WTC11 (cell line): ENCODE data around the gene PPP1R3D.

Experiments
- CTCF ChIP-seq: fragments of 200-600 bp; IDR thresholded peaks from 2 replicates; pipeline ENCODE4 v1.8.0; 2022; ENCODE audit warnings: antibody characterized with exemption
- E2F1 ChIP-seq: sonication (generic); formaldehyde crosslinking; IDR thresholded peaks from 2 replicates; pipeline ENCODE4 v1.8.0; 2022; ENCODE audit warnings: mild to moderate bottlenecking, missing genetic modification reagents
- ELF4 ChIP-seq: sonication (generic); formaldehyde crosslinking; IDR thresholded peaks from 2 replicates; pipeline ENCODE4 v1.8.1; 2022; ENCODE audit warnings: low read depth, mild to moderate bottlenecking, moderate library complexity, missing genetic modification reagents
- GABPB1 ChIP-seq: sonication (generic); formaldehyde crosslinking; IDR thresholded peaks from 2 replicates; pipeline ENCODE4 v1.8.1; 2023; ENCODE audit warnings: mild to moderate bottlenecking, missing genetic modification reagents
- NFYB ChIP-seq: sonication (generic); formaldehyde crosslinking; conservative IDR thresholded peaks from 2 replicates; pipeline ENCODE4 v1.8.0; 2022; ENCODE audit warnings: low read depth, missing genetic modification reagents
- PREB ChIP-seq: sonication (generic); formaldehyde crosslinking; IDR thresholded peaks from 2 replicates; pipeline ENCODE4 v1.8.1; 2022; ENCODE audit warnings: mild to moderate bottlenecking, missing genetic modification reagents, moderate library complexity, borderline replicate concordance
- ZMAT4 ChIP-seq: fragments of 250-450 bp; sonication (Bioruptor Pico); IDR thresholded peaks from 2 replicates; pipeline ENCODE4 v1.9.0; 2021; ENCODE audit warnings: mild to moderate bottlenecking
- ZNF396 ChIP-seq: fragments of 250-450 bp; sonication (Bioruptor Pico); IDR thresholded peaks from 2 replicates; pipeline ENCODE4 v1.8.0; 2021; ENCODE audit warnings: mild to moderate bottlenecking, moderate library complexity, borderline replicate concordance
- TF ChIP-seq, protein P1 (sequence below): sonication (generic); formaldehyde crosslinking; conservative IDR thresholded peaks from 2 replicates; pipeline ENCODE4 v1.8.1; 2022; ENCODE audit warnings: mild to moderate bottlenecking, missing genetic modification reagents
- TF ChIP-seq, protein P2 (sequence below): sonication (generic); formaldehyde crosslinking; IDR thresholded peaks from 2 replicates; pipeline ENCODE4 v1.8.1; 2022; ENCODE audit warnings: mild to moderate bottlenecking, moderate library complexity, missing genetic modification reagents

DNA sequence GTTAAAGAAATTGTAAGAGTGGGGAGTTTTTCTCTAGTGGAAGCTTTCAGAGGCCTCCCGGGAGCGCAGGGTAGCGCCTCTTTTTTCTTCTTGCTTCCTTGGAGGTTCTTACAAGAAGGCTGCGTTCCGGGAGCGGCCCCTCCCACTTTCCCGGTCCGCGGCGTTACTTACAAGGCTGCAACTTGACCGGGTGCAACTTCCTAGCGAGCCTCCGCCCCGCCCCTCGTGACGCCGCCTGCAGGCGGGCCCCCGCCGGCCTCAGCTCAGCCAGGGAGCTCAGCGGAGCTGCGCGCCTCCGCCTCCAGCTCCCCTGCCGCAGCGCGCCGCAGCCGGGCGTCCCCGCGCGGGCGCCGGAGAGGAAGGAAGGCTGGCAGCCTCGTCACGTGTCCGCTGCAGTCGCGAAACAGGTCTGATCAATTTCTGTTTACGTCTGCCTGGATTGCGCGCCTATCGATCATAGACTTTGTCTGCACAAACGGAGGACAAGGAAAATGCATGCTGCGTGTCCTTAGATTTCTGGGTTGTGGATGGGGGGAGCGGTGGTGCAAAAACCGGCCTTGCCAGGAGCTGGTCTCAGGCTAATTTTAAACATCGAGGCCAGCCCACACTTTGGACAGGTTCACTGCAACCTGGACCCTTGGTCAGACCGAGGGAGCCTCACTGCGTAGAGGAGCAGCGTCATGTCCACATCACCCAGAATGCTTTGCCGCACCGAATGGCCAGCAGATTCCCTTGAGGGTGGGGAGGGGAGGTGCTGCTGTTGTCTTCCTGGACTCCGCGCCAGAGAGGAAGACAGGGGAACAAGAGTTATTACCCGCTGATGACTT lies at the start of gene PPP1R3D, which contains the start of gene FAM217B:
- peak; percentile 58 for TF ChIP-seq GABPB1 (CRISPR knock-in tag)
- no peak for TF ChIP-seq CTCF
- TF ChIP-seq, protein P1, sequence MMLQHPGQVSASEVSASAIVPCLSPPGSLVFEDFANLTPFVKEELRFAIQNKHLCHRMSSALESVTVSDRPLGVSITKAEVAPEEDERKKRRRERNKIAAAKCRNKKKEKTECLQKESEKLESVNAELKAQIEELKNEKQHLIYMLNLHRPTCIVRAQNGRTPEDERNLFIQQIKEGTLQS (CRISPR knock-in tag) = no peak
- TF ChIP-seq, protein P2, sequence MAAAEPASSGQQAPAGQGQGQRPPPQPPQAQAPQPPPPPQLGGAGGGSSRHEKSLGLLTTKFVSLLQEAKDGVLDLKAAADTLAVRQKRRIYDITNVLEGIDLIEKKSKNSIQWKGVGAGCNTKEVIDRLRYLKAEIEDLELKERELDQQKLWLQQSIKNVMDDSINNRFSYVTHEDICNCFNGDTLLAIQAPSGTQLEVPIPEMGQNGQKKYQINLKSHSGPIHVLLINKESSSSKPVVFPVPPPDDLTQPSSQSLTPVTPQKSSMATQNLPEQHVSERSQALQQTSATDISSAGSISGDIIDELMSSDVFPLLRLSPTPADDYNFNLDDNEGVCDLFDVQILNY = no peak
- TF ChIP-seq E2F1 (CRISPR knock-in tag) = no peak
- no peak for TF ChIP-seq ZMAT4 (CRISPR knock-in tag)
- TF ChIP-seq ZNF396 (CRISPR knock-in tag) = no peak
- no peak for TF ChIP-seq ELF4 (CRISPR knock-in tag)
- peak; percentile 35; the same call in 1 of the 2 replicates for TF ChIP-seq PREB
- no peak for TF ChIP-seq NFYB (CRISPR knock-in tag)
